Measurements from ENCODE around the gene FBXL14. TPM values are rescaled to one million over a fixed set of nuclear protein-coding genes. Genes with fewer than 3 reads are reported as not detected.

The FBXL14 gene
- total RNA-seq, 3 donors from 2014 or later: 29.4 to 39.6 (median 33.6) TPM

- DNase-seq: peak in 2 of 3 donors; percentile 57 to 61
- H3K4me3 ChIP-seq: no peak overlapping the region
- TF ChIP-seq CTCF (IDR thresholded peaks at IDR 0.05): no peak
- intact Hi-C loops (cut with DNase I, micrococcal nuclease): no loop called here
- no peaks in the 10 kb centered on the region for H3K36me3 ChIP-seq (ENCODE audit: low read depth)
- H3K4me1 ChIP-seq (ENCODE audit: low read depth): peaks cover 49% of the 10 kb centered on the region
- no peaks in the 10 kb centered on the region for H3K9me3 ChIP-seq
- peak; percentile 48 for ATAC-seq
These were observed 4.0 kb downstream of the FBXL14 start for GRCh38 chr12:1590221-1590979.

GRCh38 chr12:1588575-1588947, 5.8 kb downstream of the FBXL14 start:
- no peak for DNase-seq
- no peak for ATAC-seq
- H3K4me3 ChIP-seq: no peak overlapping the region
- no peaks in the 10 kb centered on the region for H3K9me3 ChIP-seq
- TF ChIP-seq CTCF (IDR thresholded peaks at IDR 0.05): no peak
- H3K4me1 ChIP-seq (ENCODE audit: low read depth): peaks cover 65% of the 10 kb centered on the region
- H3K36me3 ChIP-seq (ENCODE audit: low read depth): no peaks in the 10 kb centered on the region
- intact Hi-C loops (cut with DNase I, micrococcal nuclease): loop anchor here (5.0 to 10.0 kb wide), 2 partner anchors 471 to 474 kb away; no protein-coding TSS in a partner anchor

- intact Hi-C loops (cut with DNase I, micrococcal nuclease): loop anchor here (5.0 to 10.0 kb wide), 2 partner anchors 471 to 473 kb away; no protein-coding TSS in a partner anchor
- Histone ChIP-seq H3K9me3 (no peaks in the 10 kb centered on the region), H3K4me1 (ENCODE audit: low read depth) (peaks cover 67% of the 10 kb centered on the region), H3K36me3 (ENCODE audit: low read depth) (no peaks in the 10 kb centered on the region), H3K4me3 (no peak overlapping the region)
- ATAC-seq (no peak), DNase-seq (no peak)
- TF ChIP-seq CTCF (IDR thresholded peaks at IDR 0.05): no peak
These were observed 6.3 kb downstream of the FBXL14 start for GRCh38 chr12:1587927-1588574.

- no peak for ATAC-seq
- no peak overlapping the region for H3K4me3 ChIP-seq
- H3K4me1 ChIP-seq (ENCODE audit: low read depth): peaks cover 50% of the 10 kb centered on the region
- DNase-seq: no peak
- H3K36me3 ChIP-seq (ENCODE audit: low read depth): no peaks in the 10 kb centered on the region
- no peak for TF ChIP-seq CTCF (IDR thresholded peaks at IDR 0.05)
- no peaks in the 10 kb centered on the region for H3K9me3 ChIP-seq
- intact Hi-C loops (cut with DNase I, micrococcal nuclease): loop anchor here in 1 of 2 donors (10.0 kb wide), 1 partner anchor 470 kb away; no protein-coding TSS in a partner anchor
These were observed 10.1 kb downstream of the FBXL14 start for GRCh38 chr12:1584326-1584725.

- Histone ChIP-seq H3K4me3 (no peak overlapping the region), H3K9me3 (no peaks in the 10 kb centered on the region), H3K4me1 (ENCODE audit: low read depth) (peaks cover 45% of the 10 kb centered on the region), H3K36me3 (ENCODE audit: low read depth) (no peaks in the 10 kb centered on the region)
- peak; percentile 59 for TF ChIP-seq CTCF (IDR thresholded peaks at IDR 0.05)
- ATAC-seq (peak; percentile 91), DNase-seq (peak in 1 of 3 donors; percentile 89)
- intact Hi-C loops (cut with DNase I, micrococcal nuclease): loop anchor here in 1 of 2 donors (10.0 kb wide), 1 partner anchor 469 kb away; no protein-coding TSS in a partner anchor
These were observed 10.8 kb downstream of the FBXL14 start for GRCh38 chr12:1583421-1584078.
